CD4-positive, alpha-beta T cell treated with Interleukin-21 for 1 hour (primary cell): ENCODE data around the gene ZNF738.

ENCODE experiments used
- DNase-seq: peaks from one replicate; pipeline ENCODE4 v3.0.0-alpha.2; 2020

The ZNF738 gene

DNA sequence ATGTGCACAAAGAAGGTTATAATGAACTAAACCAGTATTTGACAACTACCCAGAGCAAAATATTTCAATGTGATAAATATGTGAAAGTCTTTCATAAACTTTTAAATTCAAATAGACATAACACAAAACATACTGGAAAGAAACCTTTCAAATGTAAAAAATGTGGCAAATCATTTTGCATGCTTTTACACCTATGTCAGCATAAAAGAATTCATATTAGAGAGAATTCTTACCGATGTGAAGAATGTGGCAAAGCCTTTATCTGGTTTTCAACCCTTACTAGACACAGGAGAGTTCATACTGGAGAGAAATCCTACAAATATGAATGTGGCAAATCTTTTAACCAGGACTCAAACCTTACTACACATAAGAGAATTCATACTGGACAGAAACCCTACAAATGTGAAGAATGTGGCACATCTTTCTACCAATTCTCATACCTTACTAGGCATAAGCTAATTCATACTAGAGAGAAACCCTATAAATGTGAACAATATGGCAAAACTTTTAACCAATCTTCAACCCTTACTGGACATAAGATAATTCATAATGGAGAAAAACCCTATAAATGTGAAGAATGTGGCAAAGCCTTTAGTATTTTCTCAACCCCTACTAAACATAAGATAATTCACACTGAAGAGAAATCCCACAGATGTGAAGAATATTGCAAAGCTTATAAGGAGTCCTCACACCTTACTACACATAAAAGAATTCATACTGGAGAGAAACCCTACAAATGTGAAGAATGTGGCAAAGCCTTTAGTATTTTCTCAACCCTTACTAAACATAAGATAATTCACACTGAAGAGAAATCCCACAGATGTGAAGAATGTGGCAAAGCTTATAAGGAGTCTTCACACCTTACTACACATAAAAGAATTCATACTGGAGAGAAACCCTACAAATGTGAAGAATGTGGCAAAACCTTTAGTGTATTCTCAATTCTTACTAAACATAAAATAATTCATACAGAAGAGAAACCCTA is 64.5 kb downstream of the ZNF738 start:
- no peak for DNase-seq
